ENCODE measurements around the gene NUDCD3. TPM values are rescaled to one million over a fixed set of nuclear protein-coding genes. Genes with fewer than 3 reads are reported as not detected.
A peak's percentile ranks its signal among the peaks of the same experiment; 100 is the strongest.

NUDCD3 gene
- total RNA-seq, 1 experiment from 2014 or later, result 71.9 TPM

DNA sequence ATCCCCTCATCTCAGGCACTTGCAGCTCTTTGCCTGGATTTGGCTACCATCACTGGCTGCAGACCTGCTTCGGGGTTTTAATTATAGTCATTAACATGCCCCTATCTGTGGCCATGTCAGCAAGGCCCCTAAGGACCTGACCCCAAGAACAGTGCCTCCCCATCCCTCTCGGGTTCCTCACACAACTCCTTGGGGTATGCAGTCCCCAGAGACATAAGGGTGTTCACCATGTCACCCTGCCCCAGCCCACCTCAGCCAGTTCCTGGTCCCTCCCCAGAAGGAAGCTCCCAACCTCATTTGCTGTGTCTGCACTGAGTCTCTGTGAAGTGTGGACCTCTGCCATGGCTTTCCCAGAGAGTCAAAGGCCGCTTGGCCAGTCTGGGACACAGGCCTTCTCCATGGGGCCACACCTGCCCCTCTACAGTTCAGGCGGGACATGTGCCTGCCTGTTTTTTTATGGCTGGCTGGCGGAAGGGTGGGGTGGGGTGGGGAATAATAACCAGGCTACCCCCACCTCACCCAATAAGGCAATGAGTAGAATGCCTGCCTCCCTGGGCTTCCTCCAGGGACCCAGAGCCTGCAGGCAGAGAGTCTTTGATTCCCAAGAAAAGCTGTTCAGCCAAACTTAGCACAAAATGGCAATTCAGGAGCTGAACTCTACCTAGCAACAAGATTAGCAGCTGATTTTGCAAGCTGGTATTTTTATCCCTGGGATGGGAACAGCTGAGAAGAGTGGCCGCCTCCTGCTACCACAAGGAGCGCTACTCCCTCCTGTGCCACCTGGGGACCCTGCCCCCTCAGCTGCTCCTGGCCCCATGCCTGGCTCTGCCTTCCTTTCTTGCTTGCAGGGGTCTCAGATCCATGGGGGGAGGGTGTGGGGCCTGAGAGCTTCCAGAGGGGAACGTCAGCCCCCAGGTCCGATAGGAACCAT lies 141.3 kb downstream of the NUDCD3 start:
- H3K27ac Mint-ChIP-seq, result no peak overlapping the region
- Histone ChIP-seq H3K4ac (ENCODE audit: low read depth, low read length) (no peak overlapping the region), H2BK120ac (ENCODE audit: low read depth, low read length, poor library complexity, severe bottlenecking) (no peak overlapping the region), H3K79me1 (ENCODE audit: insufficient read depth, low read depth, low read length, poor library complexity, severe bottlenecking) (no peaks in the 10 kb centered on the region), H4K8ac (replicated peaks; ENCODE audit: insufficient read length, low read depth, low read length) (no peak overlapping the region), H3K27me3 (ENCODE audit: insufficient read depth, low read length) (no peaks in the 10 kb centered on the region), H2AFZ (ENCODE audit: low read length) (no peak overlapping the region), H4K5ac (ENCODE audit: insufficient read length, low read depth, low read length) (no peak overlapping the region), H3K27ac (ENCODE audit: insufficient read length, low read depth, low read length) (no peak overlapping the region), H3K23ac (ENCODE audit: insufficient read length, low read depth, low read length) (no peak overlapping the region), H3K4me1 (ENCODE audit: insufficient read depth, low read length) (no peaks in the 10 kb centered on the region), H3K23me2 (ENCODE audit: insufficient read length, low read depth, low read length, poor library complexity, severe bottlenecking) (no peaks in the 10 kb centered on the region), H3K79me2 (ENCODE audit: insufficient read depth, low read length) (no peaks in the 10 kb centered on the region), H2BK15ac (ENCODE audit: low read depth, low read length) (no peak overlapping the region), H3T11ph (ENCODE audit: low read length) (no peak overlapping the region), H2AK5ac (ENCODE audit: insufficient read length, low read length) (no peak overlapping the region), H3K9ac (ENCODE audit: extremely low read depth, insufficient read length, low read length) (no peak overlapping the region), H4K20me1 (ENCODE audit: control insufficient read depth, insufficient read depth, insufficient read length) (no peaks in the 10 kb centered on the region), H2BK20ac (ENCODE audit: low read depth, low read length, poor library complexity, severe bottlenecking) (no peak overlapping the region), H3K18ac (ENCODE audit: insufficient read length, low read depth, low read length) (no peak overlapping the region), H3K4me2 (ENCODE audit: insufficient read depth, insufficient read length, low read length) (no peak overlapping the region), H3K9me3 (ENCODE audit: control insufficient read depth, low read depth, low read length) (no peaks in the 10 kb centered on the region), H4K91ac (ENCODE audit: insufficient read length, low read depth, low read length) (no peak overlapping the region), H2BK5ac (ENCODE audit: insufficient read length, low read length) (no peak overlapping the region), H3K14ac (ENCODE audit: insufficient read depth, low read length) (no peak overlapping the region), H3K56ac (ENCODE audit: insufficient read length, low read depth, low read length) (no peak overlapping the region), H2BK12ac (ENCODE audit: insufficient read length, low read depth, low read length) (no peak overlapping the region)
- no peak overlapping the region for H3K4me3 Mint-ChIP-seq
- H3K9me3 Mint-ChIP-seq, result peaks cover 0 to 10% of the 10 kb centered on the region in 2 experiments; a peak in 3 of 5 replicates
- TF ChIP-seq, protein P1, sequence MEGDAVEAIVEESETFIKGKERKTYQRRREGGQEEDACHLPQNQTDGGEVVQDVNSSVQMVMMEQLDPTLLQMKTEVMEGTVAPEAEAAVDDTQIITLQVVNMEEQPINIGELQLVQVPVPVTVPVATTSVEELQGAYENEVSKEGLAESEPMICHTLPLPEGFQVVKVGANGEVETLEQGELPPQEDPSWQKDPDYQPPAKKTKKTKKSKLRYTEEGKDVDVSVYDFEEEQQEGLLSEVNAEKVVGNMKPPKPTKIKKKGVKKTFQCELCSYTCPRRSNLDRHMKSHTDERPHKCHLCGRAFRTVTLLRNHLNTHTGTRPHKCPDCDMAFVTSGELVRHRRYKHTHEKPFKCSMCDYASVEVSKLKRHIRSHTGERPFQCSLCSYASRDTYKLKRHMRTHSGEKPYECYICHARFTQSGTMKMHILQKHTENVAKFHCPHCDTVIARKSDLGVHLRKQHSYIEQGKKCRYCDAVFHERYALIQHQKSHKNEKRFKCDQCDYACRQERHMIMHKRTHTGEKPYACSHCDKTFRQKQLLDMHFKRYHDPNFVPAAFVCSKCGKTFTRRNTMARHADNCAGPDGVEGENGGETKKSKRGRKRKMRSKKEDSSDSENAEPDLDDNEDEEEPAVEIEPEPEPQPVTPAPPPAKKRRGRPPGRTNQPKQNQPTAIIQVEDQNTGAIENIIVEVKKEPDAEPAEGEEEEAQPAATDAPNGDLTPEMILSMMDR (conservative IDR thresholded peaks at IDR 0.05), result peak; percentile 69
- DNase-seq, result peak; percentile 75
- no CpG with 5 or more reads among the region's 9 CpGs for WGBS (ENCODE audit: extremely low coverage, insufficient read length, low lambda C conversion rate)
- H3K4me1 Mint-ChIP-seq, result peaks cover 3 to 9% of the 10 kb centered on the region in 2 experiments; a peak in 3 of 4 replicates
- H3K36me3 Mint-ChIP-seq (ENCODE audit: insufficient read depth in 1 of 3, low read depth in 3 of 3), result no peaks in the 10 kb centered on the region
- H3K27me3 Mint-ChIP-seq (ENCODE audit: low read depth), result peaks cover 10% of the 10 kb centered on the region

Measured in H9 (cell line).